Tibial nerve (tissue), 4 donors: ENCODE measurements around the gene THSD4.

Source experiments
- CTCF ChIP-seq, 5 experiments: fragments of 200-600 bp in 3 of 5; fragments of 450-650 bp in 2 of 5; sonication (generic) in 3 of 5; IDR thresholded peaks; one replicate each; pipeline ENCODE4 v1.5.1; 2016 to 2019; ENCODE audit warnings: antibody characterized with exemption in 5 of 5, mild to moderate bottlenecking in 3 of 5, moderate library complexity in 2 of 5
- EP300 ChIP-seq, 2 donors: sonication (generic); formaldehyde crosslinking; IDR thresholded peaks; one replicate each; pipeline ENCODE4 v1.6.1; 2017; ENCODE audit warnings: antibody characterized with exemption in 2 of 2, mild to moderate bottlenecking in 1 of 2

GRCh38 chr15:71545223-71545760, 430.0 kb downstream of the THSD4 start:
- no peak for TF ChIP-seq EP300 (IDR thresholded peaks at IDR 0.05)
- no peak for TF ChIP-seq CTCF (IDR thresholded peaks at IDR 0.05)
